IMR-90 (cell line): Measurements from ENCODE around the gene JAKMIP1. TPM values are rescaled to one million over a fixed set of nuclear protein-coding genes. Genes with fewer than 3 reads are reported as not detected.

Experiments used
- ATAC-seq: fragments of 200-7000 bp; cut with Tn5 transposase; 2 replicates; pipeline ENCODE4 v1.9.1; 2020; ENCODE audit warnings: low read depth, mild to moderate bottlenecking, moderate library complexity
- BruUV-seq: library from RNA; stranded (reverse); fragments of 400-500 nt; replicated peaks from 2 replicates; lab custom pipeline; 2021; lab: Mats Ljungman, UMichigan
- CTCF ChIA-PET: fragments of 300-600 bp; formaldehyde crosslinking; extraction: SDS; loops from one replicate; lab custom pipeline; 2021; ENCODE audit warnings: antibody characterized with exemption; lab: Yijun Ruan, JAX
- POLR2A ChIA-PET: fragments of 300-600 bp; sonication (Branson Sonifier 250); formaldehyde crosslinking; loops from one replicate; lab custom pipeline; 2022; ENCODE audit warnings: antibody characterized with exemption; ENCODE audit not compliant: unreplicated experiment; lab: Charles Lee
- DNase-seq: peaks from one replicate; pipeline ENCODE4 v3.0.0; 2013
- H2AFZ ChIP-seq: replicated peaks from 2 replicates; pipeline ENCODE3; 2013; ENCODE audit warnings: low read length, mild to moderate bottlenecking; ENCODE audit not compliant: poor library complexity
- H2AK5ac ChIP-seq: 2 replicates; pipeline ENCODE4 v1.6.1; 2013; ENCODE audit warnings: low read depth, low read length, inconsistent platforms
- H2AK9ac ChIP-seq: replicated peaks from 2 replicates; pipeline ENCODE3; 2013; ENCODE audit warnings: mild to moderate bottlenecking, low read depth, low read length, moderate library complexity; ENCODE audit not compliant: poor library complexity
- H2BK120ac ChIP-seq: 2 replicates; pipeline ENCODE4 v1.6.1; 2013; ENCODE audit warnings: low read depth, low read length, inconsistent platforms
- H2BK15ac ChIP-seq: 3 replicates; pipeline ENCODE4 v1.6.1; 2013; ENCODE audit warnings: low read depth, low read length, inconsistent platforms
- H2BK20ac ChIP-seq: 2 replicates; pipeline ENCODE4 v1.6.1; 2013; ENCODE audit warnings: low read depth, mild to moderate bottlenecking, inconsistent platforms, low read length, moderate library complexity
- H2BK5ac ChIP-seq: 2 replicates; pipeline ENCODE4 v1.6.1; 2013; ENCODE audit warnings: mild to moderate bottlenecking, low read depth, low read length, inconsistent platforms; ENCODE audit not compliant: poor library complexity, severe bottlenecking
- H3K14ac ChIP-seq: replicated peaks from 2 replicates; pipeline ENCODE4 v1.6.1; 2013; ENCODE audit warnings: low read depth, low read length, inconsistent platforms
- H3K18ac ChIP-seq: 2 replicates; pipeline ENCODE4 v1.6.1; 2013; ENCODE audit warnings: low read depth, low read length, control low read depth
- H3K23ac ChIP-seq: 2 replicates; pipeline ENCODE4 v1.6.1; 2013; ENCODE audit warnings: low read depth, low read length, inconsistent platforms
- H3K27ac ChIP-seq: 2 replicates; pipeline ENCODE4 v1.5.1; 2013; ENCODE audit warnings: mild to moderate bottlenecking, control low read depth, low read length; ENCODE audit not compliant: insufficient read depth
- H3K27me3 ChIP-seq: 2 replicates; pipeline ENCODE4 v1.6.1; 2013; ENCODE audit warnings: low read length; ENCODE audit not compliant: control insufficient read depth, insufficient read depth
- H3K36me3 ChIP-seq: 2 replicates; pipeline ENCODE4 v1.6.1; 2013; ENCODE audit warnings: low read length, mixed read lengths; ENCODE audit not compliant: control insufficient read depth, insufficient read depth
- H3K4ac ChIP-seq: 2 replicates; pipeline ENCODE4 v1.6.1; 2013; ENCODE audit warnings: low read depth, low read length, inconsistent platforms
- H3K4me1 ChIP-seq: 2 replicates; pipeline ENCODE4 v1.6.1; 2013; ENCODE audit warnings: low read length, mixed read lengths; ENCODE audit not compliant: control insufficient read depth, insufficient read depth
- H3K4me2 ChIP-seq: 2 replicates; pipeline ENCODE4 v1.6.1; 2013; ENCODE audit warnings: low read depth, mild to moderate bottlenecking, control low read depth, low read length, moderate library complexity
- H3K4me3 ChIP-seq: 2 replicates; pipeline ENCODE4 v1.5.1; 2013; ENCODE audit warnings: low read depth, mild to moderate bottlenecking, control low read depth, low read length, moderate library complexity; ENCODE audit not compliant: insufficient read depth
- H3K56ac ChIP-seq: 2 replicates; pipeline ENCODE4 v1.6.1; 2013; ENCODE audit warnings: low read length, inconsistent platforms; ENCODE audit not compliant: insufficient read depth; ENCODE audit errors: extremely low read depth
- H3K79me1 ChIP-seq, 2 experiments: 2 replicates each; pipeline ENCODE4 v1.6.1; 2013; ENCODE audit warnings: low read length in 2 of 2, inconsistent platforms in 1 of 2, low read depth in 1 of 2
- H3K9ac ChIP-seq: 2 replicates; pipeline ENCODE4 v1.6.1; 2013; ENCODE audit warnings: low read depth, low read length, control low read depth
- H3K9me1 ChIP-seq: 2 replicates; pipeline ENCODE4 v1.6.1; 2013; ENCODE audit warnings: low read length, inconsistent platforms; ENCODE audit not compliant: insufficient read depth
- H3K9me3 ChIP-seq: 2 replicates; pipeline ENCODE4 v1.6.1; 2013; ENCODE audit warnings: low read length; ENCODE audit not compliant: control insufficient read depth, insufficient read depth
- H4K20me1 ChIP-seq: 2 replicates; pipeline ENCODE4 v1.6.1; 2013; ENCODE audit warnings: low read length, inconsistent platforms; ENCODE audit not compliant: insufficient read depth
- H4K5ac ChIP-seq: 2 replicates; pipeline ENCODE4 v1.6.1; 2013; ENCODE audit warnings: mild to moderate bottlenecking, low read depth, low read length, control low read depth
- H4K8ac ChIP-seq, 2 experiments: 2 replicates each; pipeline ENCODE4 v1.6.1; 2013; ENCODE audit warnings: low read depth in 2 of 2, low read length in 2 of 2, control low read depth in 1 of 2, inconsistent platforms in 1 of 2
- H4K91ac ChIP-seq: 2 replicates; pipeline ENCODE4 v1.6.1; 2013; ENCODE audit warnings: low read depth, low read length, inconsistent platforms; ENCODE audit not compliant: insufficient read depth
- CEBPB ChIP-seq: IDR thresholded peaks from 2 replicates; pipeline ENCODE4 v1.6.1; 2012; ENCODE audit warnings: low read depth, low read length, improper control_type of control experiment
- FOS ChIP-seq: fragments of 150-350 bp; IDR thresholded peaks from 2 replicates; pipeline ENCODE4 v1.6.1; 2016; ENCODE audit warnings: low read depth, low read length
- MXI1 ChIP-seq: IDR thresholded peaks from 2 replicates; pipeline ENCODE4 v1.6.1; 2012; ENCODE audit warnings: low read depth, mild to moderate bottlenecking, low read length, moderate library complexity, borderline replicate concordance
- NFE2L2 ChIP-seq: fragments of 150-350 bp; IDR thresholded peaks from 2 replicates; pipeline ENCODE4 v1.6.1; 2016; ENCODE audit warnings: low read depth, mild to moderate bottlenecking, low read length
- RCOR1 ChIP-seq: IDR thresholded peaks from 2 replicates; pipeline ENCODE4 v1.6.1; 2012; ENCODE audit warnings: mild to moderate bottlenecking, low read length, improper control_type of control experiment; ENCODE audit not compliant: insufficient replicate concordance
- WGBS, 2 experiments: methylation state at CpG; one replicate each; pipeline versions ENCODE4 v1.1.5 to v1.1.7; 2013; ENCODE audit warnings: missing lambda C conversion rate in 2 of 2; ENCODE audit not compliant: insufficient read length in 1 of 2; ENCODE audit errors: extremely low coverage in 2 of 2; 5-methylcytosine and 5-hydroxymethylcytosine counted together
- dilution Hi-C: fragments of 300-500 bp; cut with HindIII; formaldehyde crosslinking; loops from one replicate; pipeline ENCODE4 v1.14.3; 2018; ENCODE audit warnings: low sequenced_read_pairs; ENCODE audit not compliant: unreplicated experiment
- in situ Hi-C: fragments of 300-500 bp; cut with MboI; formaldehyde crosslinking; loops from 3 replicates; pipeline ENCODE4 v1.14.3; 2019; ENCODE audit warnings: low sequenced_read_pairs, inconsistent platforms, mixed read lengths
- intact Hi-C: fragments of 100-400 bp; cut with micrococcal nuclease; formaldehyde crosslinking; loops from 2 replicates; pipeline ENCODE4 v1.10.0; 2022
- polyA plus RNA-seq, 3 experiments: library from polyadenylated mRNA; depleted of rRNA; stranded (reverse); fragments of >200 nt; gene quantifications; 2 replicates each; pipeline ENCODE4 v1.2.3, GENCODE V29; 2012; ENCODE audit warnings: low replicate concordance in 1 of 3
- total RNA-seq: library from RNA; depleted of rRNA; stranded (reverse); fragments of >200 nt; gene quantifications from 2 replicates; pipeline ENCODE4 v1.2.3, GENCODE V29; 2012

Gene JAKMIP1
- total and polyA plus RNA-seq, 2 of the 4 experiments (the other 2 are of a cell fraction) = not detected

GRCh38 chr4:6120361-6120760 lies 80.0 kb downstream of the JAKMIP1 start:
- DNase-seq (no peak), ATAC-seq (no peak)
- no peak overlapping the region for H3K23ac ChIP-seq
- no peak overlapping the region for H4K5ac ChIP-seq
- H2BK120ac ChIP-seq = no peak overlapping the region
- H3K14ac ChIP-seq = no peak overlapping the region
- dilution Hi-C loops = no loop called here
- WGBS, 2 experiments = no CpG with 5 or more reads among the region's 6 CpGs
- no peak for TF ChIP-seq FOS
- no peak for TF ChIP-seq CEBPB
- TF ChIP-seq MXI1 = no peak
- TF ChIP-seq RCOR1 = no peak
- no peak for TF ChIP-seq NFE2L2
- ChIA-PET POLR2A (no interaction called here), CTCF (interaction anchor here (0.5 kb wide), 1 partner anchor 42 kb away, joined by 3 read pairs; no protein-coding TSS in a partner anchor)
- H4K8ac ChIP-seq = no peak overlapping the region
- H4K91ac ChIP-seq = no peak overlapping the region
- no peak overlapping the region for H2AK5ac ChIP-seq
- H3K4me3 ChIP-seq = no peak overlapping the region
- no peaks in the 10 kb centered on the region for H3K36me3 ChIP-seq
- no TSS peak for BruUV-seq
- H4K20me1 ChIP-seq = no peaks in the 10 kb centered on the region
- no peak overlapping the region for H3K27ac ChIP-seq
- no peaks in the 10 kb centered on the region for H3K79me1 ChIP-seq
- intact Hi-C loops = no loop called here
- peaks cover 7% of the 10 kb centered on the region; the same call in 1 of the 2 replicates for H3K9me3 ChIP-seq
- no peak overlapping the region for H3K18ac ChIP-seq
- in situ Hi-C loops = no loop called here
- no peak overlapping the region for H2AK9ac ChIP-seq
- no peaks in the 10 kb centered on the region for H3K4me1 ChIP-seq
- H3K9ac ChIP-seq = no peak overlapping the region
- H3K27me3 ChIP-seq = peaks cover 2% of the 10 kb centered on the region; the same call in 1 of the 2 replicates
- no peak overlapping the region for H3K56ac ChIP-seq
- no peak overlapping the region for H2AFZ ChIP-seq
- H3K4me2 ChIP-seq = no peak overlapping the region
- H2BK20ac ChIP-seq = no peak overlapping the region
- H3K4ac ChIP-seq = no peak overlapping the region
- H3K9me1 ChIP-seq = no peaks in the 10 kb centered on the region
- H2BK15ac ChIP-seq = no peak overlapping the region
- no peak overlapping the region for H2BK5ac ChIP-seq
